Activated T-cell treated with anti-CD3 and anti-CD28 coated beads for 48 hours (primary cell): ENCODE measurements around the gene WASHC4.
"Not testable (repeated sequence)": the region's sequence is repeated elsewhere in the genome, so short reads cannot be mapped to it uniquely, and the experiment has no call there.

Experiments
- DNase-seq: peaks from one replicate; pipeline ENCODE4 v3.0.0-alpha.2; 2020; ENCODE audit warnings: low read depth

The WASHC4 gene

GRCh38 chr12:105090361-105090760 lies 17.2 kb upstream of the WASHC4 start:
- DNase-seq: no peak

- DNase-seq: no peak
Observed at GRCh38 chr12:105091476-105092206, 15.9 kb upstream of the WASHC4 start.

- DNase-seq: no peak
Observed at GRCh38 chr12:105092336-105092735, 15.2 kb upstream of the WASHC4 start.

GRCh38 chr12:105095338-105095737 lies 12.2 kb upstream of the WASHC4 start:
- not testable (repeated sequence) for DNase-seq

- no peak for DNase-seq
Observed at GRCh38 chr12:105099356-105099755, 8.2 kb upstream of the WASHC4 start.

GRCh38 chr12:105100207-105100985 lies 7.1 kb upstream of the WASHC4 start:
- no peak for DNase-seq

GRCh38 chr12:105100998-105101397 lies 6.5 kb upstream of the WASHC4 start:
- no peak for DNase-seq

GRCh38 chr12:105102673-105103072 lies 4.9 kb upstream of the WASHC4 start:
- no peak for DNase-seq

- no peak for DNase-seq
Observed at GRCh38 chr12:105104762-105105161, 2.8 kb upstream of the WASHC4 start.

- no peak for DNase-seq
Observed at GRCh38 chr12:105106621-105107020, 910 bp upstream of the WASHC4 start.

- DNase-seq: no peak
Observed at GRCh38 chr12:105107171-105107493, 399 bp upstream of the WASHC4 start.

- DNase-seq: no peak
Observed at GRCh38 chr12:105109465-105110212, 2.1 kb downstream of the WASHC4 start.

GRCh38 chr12:105110851-105111250 lies 3.3 kb downstream of the WASHC4 start:
- DNase-seq: no peak

GRCh38 chr12:105113094-105113493 lies 5.6 kb downstream of the WASHC4 start:
- no peak for DNase-seq

- no peak for DNase-seq
Observed at GRCh38 chr12:105116969-105117368, 9.4 kb downstream of the WASHC4 start.

- DNase-seq: no peak
Observed at GRCh38 chr12:105120551-105120950, 13.0 kb downstream of the WASHC4 start.

- DNase-seq: no peak
Observed at GRCh38 chr12:105138248-105138647, 30.7 kb downstream of the WASHC4 start.

- DNase-seq: no peak
Observed at GRCh38 chr12:105141320-105141922, 33.9 kb downstream of the WASHC4 start.

- no peak for DNase-seq
Observed at GRCh38 chr12:105142259-105142658, 34.7 kb downstream of the WASHC4 start.

- DNase-seq: no peak
Observed at GRCh38 chr12:105156260-105156659, 48.7 kb downstream of the WASHC4 start.

- DNase-seq: no peak
Observed at GRCh38 chr12:105157606-105158005, 50.1 kb downstream of the WASHC4 start.

GRCh38 chr12:105158876-105159275 lies 51.3 kb downstream of the WASHC4 start:
- DNase-seq: no peak

GRCh38 chr12:105162174-105162573 lies 54.6 kb downstream of the WASHC4 start:
- no peak for DNase-seq
